COLO668 (cell line): ENCODE results near the gene NPB.

Experiments
- DNase-seq: peaks from one replicate; lab custom pipeline; 2025; ENCODE audit not compliant: unreplicated experiment; lab: John Stamatoyannopoulos, UW

NPB gene

GRCh38 chr17:81898029-81898866 is 3.8 kb upstream of the NPB start:
- no peak for DNase-seq

DNA sequence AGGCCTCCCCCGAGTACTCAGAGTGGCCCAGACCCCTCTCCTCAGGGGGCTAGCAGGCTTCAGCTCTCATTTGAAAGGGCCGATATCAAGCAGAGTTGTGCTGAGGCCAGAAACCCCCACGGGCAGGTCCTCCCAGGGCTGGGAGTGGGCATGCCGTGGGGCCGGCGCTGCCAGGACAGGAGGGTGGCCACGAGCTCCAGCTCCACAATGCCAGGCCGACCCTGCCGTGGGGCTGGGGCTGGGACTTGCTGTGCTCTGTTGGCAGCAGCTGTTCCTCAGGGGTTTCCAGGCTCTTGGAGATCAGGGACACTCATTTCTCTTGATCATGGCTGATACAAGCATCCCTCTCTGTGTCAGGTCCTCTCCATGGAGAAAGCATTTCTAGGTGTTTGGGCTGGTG is 3.2 kb upstream of the NPB start:
- DNase-seq = no peak

DNA sequence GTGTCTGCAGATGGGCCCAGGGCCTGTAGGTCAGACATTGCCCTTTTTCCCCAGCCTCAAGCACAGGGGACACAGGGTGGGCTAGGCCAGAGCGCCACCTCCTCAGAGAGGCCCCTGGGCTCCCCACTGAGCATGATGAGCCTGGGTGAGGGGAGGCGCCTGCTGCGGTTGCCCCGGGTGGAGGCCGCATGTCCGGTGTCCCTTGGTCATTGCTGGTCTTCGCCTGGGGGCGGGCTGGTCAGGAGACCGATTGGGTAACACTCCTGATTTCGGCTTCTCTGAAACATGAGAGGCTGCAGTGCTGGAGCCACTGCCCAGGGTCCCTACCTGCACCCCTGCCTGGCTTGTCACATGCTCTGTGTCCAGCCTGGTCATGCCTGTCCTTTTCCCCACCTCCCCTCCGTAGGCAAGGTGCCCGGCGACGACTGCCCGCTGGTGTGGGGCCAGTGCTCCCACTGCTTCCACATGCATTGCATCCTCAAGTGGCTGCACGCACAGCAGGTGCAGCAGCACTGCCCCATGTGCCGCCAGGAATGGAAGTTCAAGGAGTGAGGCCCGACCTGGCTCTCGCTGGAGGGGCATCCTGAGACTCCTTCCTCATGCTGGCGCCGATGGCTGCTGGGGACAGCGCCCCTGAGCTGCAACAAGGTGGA is 2.4 kb upstream of the NPB start:
- no peak for DNase-seq

DNA sequence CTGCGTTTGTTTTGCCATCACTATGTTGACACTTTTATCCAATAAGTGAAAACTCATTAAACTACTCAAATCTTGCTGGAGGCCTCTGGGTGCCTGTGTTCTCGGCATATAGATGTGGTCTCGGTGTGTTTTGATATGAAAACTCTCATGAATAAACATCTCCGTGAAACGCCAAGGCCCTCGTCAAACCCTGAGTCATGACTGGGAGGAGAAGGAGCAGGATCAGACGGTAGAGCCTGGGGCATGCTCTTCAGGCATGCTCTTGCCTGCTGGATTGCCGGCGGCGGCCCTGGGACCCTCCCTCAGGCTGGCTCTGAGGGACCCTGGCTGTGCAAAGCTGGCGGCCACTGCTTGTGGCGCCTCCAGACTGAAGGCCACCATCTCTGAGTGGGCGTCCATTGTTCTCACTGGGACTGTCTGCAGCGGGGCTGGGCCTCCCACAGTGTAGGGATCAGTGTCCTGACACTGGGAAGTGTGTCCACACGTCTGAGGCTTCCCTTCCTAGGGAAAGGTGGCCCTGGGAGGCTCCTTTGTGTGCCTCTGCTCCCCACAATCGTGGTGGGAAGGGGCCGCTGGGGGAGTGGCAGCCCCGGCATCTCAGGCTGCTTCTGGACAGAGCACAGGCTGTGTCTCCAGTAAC is 1.7 kb upstream of the NPB start:
- no peak for DNase-seq

DNA sequence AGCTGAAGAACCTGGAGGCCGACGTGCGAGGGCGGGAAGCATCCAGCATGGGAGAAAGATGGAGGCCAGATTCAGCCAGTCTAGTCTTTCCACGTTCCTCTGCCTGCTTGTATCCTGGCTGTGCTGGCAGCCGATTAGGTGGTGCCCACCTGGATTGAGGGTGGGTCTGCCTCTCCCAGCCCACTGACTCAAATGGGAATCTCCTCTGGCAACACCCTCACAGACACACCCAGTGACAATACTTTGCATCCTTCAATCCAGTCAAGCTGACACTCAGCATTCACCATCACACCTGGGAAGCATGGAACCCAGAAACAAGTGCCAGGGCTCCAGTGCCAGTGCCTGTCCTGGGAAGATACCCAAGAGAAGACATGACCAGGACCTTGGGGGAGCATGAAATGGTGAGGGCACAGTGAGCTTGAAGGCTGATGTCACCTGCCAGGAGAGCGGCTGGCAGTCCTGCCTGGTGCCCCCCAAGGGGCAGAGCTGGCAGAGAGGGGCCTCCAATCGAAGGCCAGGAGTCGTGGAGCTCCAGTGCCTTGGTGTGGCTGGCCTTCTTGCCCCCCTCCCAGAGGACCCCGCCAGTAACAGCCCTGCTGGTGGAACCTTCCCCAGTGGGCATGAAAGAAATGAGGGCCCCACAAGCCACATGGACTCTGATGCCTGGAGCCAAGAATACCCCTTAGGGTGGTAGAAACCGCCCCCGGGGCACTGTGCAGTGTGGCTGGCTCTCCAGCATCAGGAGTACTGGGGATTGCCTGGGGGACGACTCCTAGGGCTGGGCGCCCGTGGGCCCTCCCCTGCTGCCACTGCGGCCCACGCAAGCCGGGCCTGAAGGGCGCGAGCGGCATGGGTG is 643 bp upstream of the NPB start:
- DNase-seq = no peak

GRCh38 chr17:81902653-81903414 is 796 bp downstream of the NPB start:
- DNase-seq = no peak

DNA sequence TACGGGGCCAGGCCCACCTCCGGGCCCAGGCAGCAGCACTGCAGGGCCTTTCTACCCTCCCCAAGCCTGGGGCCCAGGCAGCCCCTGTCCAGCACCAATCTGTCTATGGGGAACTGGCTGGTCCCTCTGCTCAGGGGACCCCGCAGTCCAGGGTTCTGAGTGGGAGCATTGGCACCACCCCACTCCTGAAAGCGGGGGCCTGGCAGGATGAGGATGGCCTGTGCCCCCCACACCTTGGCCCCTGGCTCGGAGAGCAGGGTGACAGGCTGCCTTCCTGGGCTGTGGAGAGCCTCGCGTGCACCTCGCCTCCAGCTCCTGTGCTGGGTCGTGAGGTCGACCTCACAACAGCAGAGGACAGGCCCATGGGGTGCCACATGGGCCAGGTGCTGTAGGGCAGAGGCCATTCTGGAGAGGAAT is 1.4 kb downstream of the NPB start:
- DNase-seq = no peak

- no peak for DNase-seq
These were observed 2.0 kb downstream of the NPB start for GRCh38 chr17:81903896-81904599.

GRCh38 chr17:81904600-81905423 is 2.8 kb downstream of the NPB start:
- no peak for DNase-seq

GRCh38 chr17:81905424-81905875 is 3.4 kb downstream of the NPB start:
- DNase-seq = no peak

GRCh38 chr17:81905993-81906392 is 4.0 kb downstream of the NPB start:
- DNase-seq = no peak

GRCh38 chr17:81906476-81907218 is 4.6 kb downstream of the NPB start:
- DNase-seq = peak; percentile 30

DNA sequence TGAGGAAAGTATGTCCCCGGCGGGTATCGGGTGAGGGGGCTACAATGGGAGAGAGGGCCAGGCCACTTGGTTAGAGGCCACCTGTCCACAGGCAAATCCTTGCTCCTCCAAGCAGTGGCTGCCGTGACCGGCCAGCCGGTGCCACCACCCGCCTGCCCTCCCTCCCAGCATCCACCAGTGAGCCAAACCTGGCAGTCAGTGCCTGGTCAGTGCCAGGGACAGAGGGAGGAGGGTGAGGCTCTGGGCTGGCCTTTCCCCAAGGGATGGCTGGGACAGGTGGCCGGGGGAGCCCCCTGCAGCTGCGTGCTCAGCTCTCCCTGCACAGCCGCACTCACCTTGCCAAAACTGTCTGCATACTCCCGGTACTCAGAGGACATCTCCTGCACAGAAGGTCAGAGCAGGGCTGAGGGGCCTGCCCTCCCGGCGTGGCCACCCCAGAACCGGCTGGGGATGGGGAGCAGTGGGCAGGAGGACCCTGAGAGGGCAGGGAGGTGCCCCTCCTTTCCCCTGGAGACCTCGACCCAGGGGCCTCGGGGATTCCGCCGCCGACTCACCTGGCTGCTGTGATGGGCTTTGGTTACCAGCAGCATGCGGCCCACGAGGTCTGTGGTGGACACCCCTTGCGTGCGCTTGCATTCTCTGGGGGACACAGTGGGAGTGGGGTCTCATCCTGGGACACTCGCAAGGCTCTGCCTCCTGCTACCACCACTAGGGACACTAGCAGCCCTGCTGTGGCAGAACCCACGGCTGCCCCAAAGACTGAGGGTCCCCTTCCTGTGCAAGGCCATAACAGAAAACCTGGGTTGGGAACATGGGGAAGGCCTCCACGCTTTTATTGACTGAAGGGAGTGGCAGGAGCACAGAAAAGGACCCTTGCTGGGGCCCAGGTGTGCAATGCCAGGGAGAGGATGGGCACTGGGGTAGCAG is 5.4 kb downstream of the NPB start:
- DNase-seq = no peak

- DNase-seq = no peak
These were observed 6.8 kb downstream of the NPB start for GRCh38 chr17:81908793-81909192.

- no peak for DNase-seq
These were observed 7.2 kb downstream of the NPB start for GRCh38 chr17:81909231-81909630.

- peak; percentile 21 for DNase-seq
These were observed 8.2 kb downstream of the NPB start for GRCh38 chr17:81909966-81910839.
